Epithelial cell of esophagus (primary cell): ENCODE data around the gene WDR35.

ENCODE experiments used
- DNase-seq: peaks from one replicate; pipeline ENCODE4 v3.0.0; 2010; ENCODE audit warnings: low read depth
- H3K4me3 ChIP-seq: 2 replicates; pipeline ENCODE4 v1.5.1; 2011; ENCODE audit warnings: mild to moderate bottlenecking, low read length, control low read depth
- TF ChIP-seq, protein P1 (sequence below): IDR thresholded peaks from 2 replicates; pipeline ENCODE4 v1.5.1; 2011; ENCODE audit warnings: low read depth, mild to moderate bottlenecking, low read length, control low read depth, inconsistent platforms; ENCODE audit not compliant: insufficient read depth; ENCODE audit errors: missing control alignments

The WDR35 gene

DNA sequence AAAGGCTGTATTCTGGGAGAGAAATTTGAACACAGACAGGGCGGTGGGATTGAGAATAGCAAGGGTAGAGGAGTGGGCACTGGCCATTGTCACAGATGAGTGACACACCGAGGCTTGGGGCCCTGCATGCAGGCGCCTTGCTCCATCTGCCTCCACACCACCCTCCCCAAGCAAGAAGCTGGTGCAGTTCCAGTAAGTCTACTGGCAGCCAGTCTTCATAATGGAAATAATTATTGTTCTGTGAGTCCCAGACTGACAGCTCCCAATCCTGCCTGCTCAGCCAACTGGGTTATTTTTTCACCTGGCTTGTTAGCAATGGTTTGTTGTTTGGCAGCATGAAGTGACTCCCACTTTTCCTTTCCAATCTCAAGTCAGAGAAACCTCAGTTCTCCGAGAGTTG is 101.1 kb downstream of the WDR35 start:
- no peak for DNase-seq

DNA sequence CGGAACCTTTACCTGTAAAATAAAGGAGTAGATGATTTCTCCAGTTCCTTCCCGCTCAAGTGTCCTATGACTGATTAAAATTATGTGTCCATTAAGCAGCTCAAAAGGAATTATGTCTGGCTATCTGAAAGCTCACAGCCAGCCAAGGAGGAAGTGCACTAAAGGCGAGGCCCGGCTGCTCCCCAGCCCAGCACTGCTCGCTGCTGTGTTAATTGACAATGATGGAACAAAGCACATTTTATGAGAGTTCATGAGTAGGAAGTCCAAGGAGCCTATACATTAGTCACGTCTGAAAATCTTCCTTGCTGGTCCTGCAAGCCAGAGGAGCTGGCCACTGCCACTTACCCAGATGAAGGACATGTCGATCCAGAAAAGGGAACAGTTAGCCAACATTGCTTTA is 102.4 kb downstream of the WDR35 start:
- DNase-seq: no peak
- H3K4me3 ChIP-seq: no peak overlapping the region
- TF ChIP-seq, protein P1, sequence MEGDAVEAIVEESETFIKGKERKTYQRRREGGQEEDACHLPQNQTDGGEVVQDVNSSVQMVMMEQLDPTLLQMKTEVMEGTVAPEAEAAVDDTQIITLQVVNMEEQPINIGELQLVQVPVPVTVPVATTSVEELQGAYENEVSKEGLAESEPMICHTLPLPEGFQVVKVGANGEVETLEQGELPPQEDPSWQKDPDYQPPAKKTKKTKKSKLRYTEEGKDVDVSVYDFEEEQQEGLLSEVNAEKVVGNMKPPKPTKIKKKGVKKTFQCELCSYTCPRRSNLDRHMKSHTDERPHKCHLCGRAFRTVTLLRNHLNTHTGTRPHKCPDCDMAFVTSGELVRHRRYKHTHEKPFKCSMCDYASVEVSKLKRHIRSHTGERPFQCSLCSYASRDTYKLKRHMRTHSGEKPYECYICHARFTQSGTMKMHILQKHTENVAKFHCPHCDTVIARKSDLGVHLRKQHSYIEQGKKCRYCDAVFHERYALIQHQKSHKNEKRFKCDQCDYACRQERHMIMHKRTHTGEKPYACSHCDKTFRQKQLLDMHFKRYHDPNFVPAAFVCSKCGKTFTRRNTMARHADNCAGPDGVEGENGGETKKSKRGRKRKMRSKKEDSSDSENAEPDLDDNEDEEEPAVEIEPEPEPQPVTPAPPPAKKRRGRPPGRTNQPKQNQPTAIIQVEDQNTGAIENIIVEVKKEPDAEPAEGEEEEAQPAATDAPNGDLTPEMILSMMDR: no peak

More for the DNA sequence above, 101.1 kb downstream of the WDR35 start:
- no peak overlapping the region for H3K4me3 ChIP-seq
- TF ChIP-seq, protein P1: no peak

DNA sequence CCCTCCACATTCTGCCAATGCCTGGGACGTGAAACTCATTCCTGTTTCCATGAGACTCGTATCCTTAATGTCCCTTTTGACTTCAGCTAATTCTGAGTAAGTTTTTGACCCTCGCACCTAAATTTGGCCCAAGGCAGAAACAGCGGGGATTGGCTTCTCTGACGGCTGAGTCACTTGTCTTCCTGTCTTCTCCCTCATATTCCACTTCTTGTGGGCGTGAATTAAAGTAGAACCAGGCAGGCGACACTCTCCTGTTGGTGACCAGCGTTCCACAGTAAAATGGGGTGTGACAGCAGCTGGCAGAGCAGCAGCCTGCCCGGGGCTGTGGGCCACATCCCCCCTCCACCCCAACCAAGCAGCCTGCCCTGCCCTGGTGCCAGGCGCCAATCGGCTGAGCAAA is 103.6 kb downstream of the WDR35 start:
- H3K4me3 ChIP-seq: no peak overlapping the region
- DNase-seq: no peak
- TF ChIP-seq, protein P1: no peak

GRCh38 chr2:19885791-19886190 is 104.1 kb downstream of the WDR35 start:
- H3K4me3 ChIP-seq: no peak overlapping the region
- DNase-seq: no peak
- TF ChIP-seq, protein P1: no peak

DNA sequence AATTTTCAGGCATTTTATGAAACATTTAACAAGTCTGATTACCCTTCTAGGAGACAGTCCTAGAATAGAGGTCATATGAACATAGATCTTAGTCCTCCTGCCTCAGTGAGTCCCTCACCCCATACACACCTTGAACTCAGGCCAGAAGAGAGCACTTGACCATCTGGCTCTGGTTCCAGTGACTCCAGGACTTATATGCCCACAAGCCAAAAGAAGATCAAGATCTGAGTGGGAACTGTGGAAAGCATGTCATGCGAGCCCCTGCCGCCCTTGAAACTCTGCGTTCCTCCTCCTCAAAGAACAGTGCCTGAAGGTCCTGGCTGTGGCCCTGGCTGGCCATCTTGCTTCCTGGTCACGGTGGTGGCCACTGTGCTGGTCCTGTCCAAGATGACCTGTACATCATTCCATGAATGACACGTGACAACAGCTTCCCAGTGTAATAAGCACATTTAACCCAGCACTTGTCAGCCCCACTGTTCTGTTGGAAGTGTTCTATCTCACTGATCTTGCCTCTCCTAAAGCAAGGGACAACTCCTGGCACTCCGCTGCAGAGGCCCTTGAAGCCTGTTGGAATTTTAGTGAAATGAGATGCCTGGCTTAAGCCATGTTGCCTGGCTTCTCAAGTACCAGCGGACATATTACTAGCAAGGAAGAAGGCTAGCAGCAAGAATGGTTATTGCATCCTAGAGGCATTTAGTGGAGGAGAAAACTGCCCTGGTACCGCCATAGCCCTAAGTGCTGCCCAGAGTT is 105.8 kb downstream of the WDR35 start:
- DNase-seq: no peak
- H3K4me3 ChIP-seq: no peak overlapping the region
- TF ChIP-seq, protein P1: no peak

GRCh38 chr2:19883486-19883885 is 106.4 kb downstream of the WDR35 start:
- H3K4me3 ChIP-seq: no peak overlapping the region
- TF ChIP-seq, protein P1: no peak
- DNase-seq: no peak

DNA sequence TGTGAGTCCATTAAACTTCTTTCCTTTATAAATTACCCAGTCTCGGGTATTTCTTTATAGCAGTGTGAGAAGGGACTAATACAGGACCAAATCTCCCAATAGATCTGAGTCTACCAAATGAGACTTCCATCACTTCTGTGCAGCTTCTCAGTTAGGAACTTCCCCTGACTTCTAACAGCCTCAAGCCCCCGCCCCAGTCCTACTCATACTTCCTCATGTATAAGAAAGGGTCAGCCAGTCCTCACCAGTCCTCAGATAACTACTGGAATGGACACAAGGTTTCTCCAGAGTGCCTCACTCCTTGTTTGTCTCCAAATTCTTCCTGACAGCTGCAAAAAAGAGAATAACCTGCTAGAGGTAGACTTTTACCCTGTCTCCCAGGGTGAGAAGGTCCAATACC is 107.6 kb downstream of the WDR35 start:
- TF ChIP-seq, protein P1: no peak
- H3K4me3 ChIP-seq: no peak overlapping the region
- DNase-seq: no peak
